IPS DF 4.7 (cell line): ENCODE data around the gene SPATA31D4.
"Not testable (repeated sequence)": the region's sequence is repeated elsewhere in the genome, so short reads cannot be mapped to it uniquely, and the experiment has no call there.

Source experiments
- DNase-seq: peaks from one replicate; pipeline ENCODE4 v3.0.0-alpha.2; 2013; ENCODE audit warnings: low spot score; ENCODE audit errors: extremely low read depth

SPATA31D4 gene

DNA sequence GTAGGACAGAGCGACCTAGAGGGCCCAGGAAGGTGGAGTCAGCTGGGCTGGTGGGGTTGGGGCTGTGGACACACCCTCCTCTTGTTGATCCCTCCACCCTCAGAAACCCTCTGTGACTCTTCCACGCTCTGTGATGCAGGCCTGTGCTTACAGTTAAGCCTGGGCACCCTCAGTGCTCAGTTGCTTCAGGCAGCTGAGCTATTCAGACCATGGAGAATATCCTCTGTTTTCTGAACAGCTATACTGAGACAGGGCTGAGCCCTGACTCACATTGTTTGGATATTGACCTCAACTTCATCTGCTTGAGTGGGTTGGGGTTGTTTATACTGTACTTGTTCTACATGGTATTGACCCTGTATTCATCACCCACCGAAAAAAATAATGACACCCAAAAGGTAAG lies at the start of gene SPATA31D4:
Gene SPATA31D4, plus strand, starts transcription at position 124 of the 400 bp plus-strand sequence. Its CDS starts 86 bp downstream, at position 210.
- DNase-seq = not testable (repeated sequence)

DNA sequence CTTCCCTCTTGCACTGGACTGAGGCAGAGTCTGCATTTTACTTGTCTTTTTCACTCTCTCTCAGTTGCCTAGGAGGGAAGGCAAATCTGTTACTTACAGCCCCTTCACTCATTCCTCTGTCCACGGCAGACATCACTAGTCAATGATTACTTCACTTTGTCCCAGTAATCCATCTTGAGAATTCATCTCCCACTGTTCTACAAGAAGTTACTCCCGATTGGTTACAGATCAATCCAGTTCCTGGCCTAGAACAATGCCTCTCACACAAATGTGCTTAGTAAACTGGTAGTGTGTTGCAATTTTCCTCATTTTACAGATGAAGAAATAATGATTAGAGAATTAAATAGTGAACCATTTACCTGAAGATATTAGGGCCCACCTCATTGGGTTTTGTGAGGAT lies 49.7 kb upstream of the SPATA31D4 start:
- DNase-seq = no peak

DNA sequence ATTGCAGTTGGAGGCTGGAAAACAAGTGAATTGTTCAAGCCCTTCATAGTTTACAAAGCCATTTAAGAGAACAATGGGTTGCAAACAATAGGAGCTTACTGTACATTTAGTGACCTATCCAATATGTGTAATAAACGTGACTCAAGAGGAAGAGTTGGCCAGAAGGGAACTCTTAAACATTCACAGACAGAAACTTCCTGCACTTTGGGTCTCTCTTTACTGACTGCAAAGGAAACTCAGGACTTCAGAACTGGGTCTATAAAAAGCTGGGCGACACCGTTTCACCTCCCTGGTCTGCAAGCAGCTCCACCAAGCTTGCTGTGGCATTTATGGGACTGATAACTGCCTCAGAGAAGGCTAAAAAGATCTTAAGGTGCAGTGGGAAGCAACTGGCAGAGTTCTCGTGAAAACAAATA lies 48.7 kb upstream of the SPATA31D4 start:
- DNase-seq = no peak

DNA sequence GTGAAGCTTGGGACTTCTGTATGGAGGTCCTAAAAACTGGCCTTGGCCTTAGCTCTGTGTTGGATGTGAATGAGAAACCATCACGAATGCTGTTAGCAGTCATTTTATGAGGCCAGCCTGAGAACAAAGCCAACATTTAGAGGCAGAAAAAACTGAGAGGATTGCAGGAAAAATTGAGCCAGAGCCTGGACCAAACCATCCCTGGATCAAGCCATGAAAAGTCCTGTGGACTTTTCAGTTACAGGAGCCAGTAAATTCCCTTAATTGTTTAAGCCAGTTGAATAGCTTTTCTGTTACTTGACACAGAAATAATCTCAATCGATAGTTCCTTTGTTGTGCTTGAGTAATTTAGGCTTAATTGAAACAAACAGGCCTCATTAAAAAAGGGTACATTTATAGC lies 42.6 kb upstream of the SPATA31D4 start:
- DNase-seq = no peak

DNA sequence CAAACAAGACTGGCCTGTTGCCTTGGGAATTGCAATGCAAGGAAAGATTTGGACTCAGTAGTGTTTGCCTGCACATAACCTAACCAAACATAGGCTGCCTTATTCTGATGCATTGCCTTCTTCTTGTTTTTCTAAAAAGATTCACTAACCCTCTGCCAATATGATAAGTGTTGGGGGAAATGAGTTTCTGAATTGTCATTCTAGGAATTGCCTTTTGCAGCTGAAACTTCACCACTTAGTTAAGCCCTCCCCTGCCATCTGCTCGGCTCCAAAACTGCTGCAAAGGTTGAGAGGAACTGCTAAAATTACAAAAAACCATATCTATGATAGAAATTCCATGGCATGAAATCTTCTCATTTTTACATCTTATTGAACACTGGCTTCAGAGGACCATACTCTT lies 41.6 kb upstream of the SPATA31D4 start:
- DNase-seq = no peak

DNA sequence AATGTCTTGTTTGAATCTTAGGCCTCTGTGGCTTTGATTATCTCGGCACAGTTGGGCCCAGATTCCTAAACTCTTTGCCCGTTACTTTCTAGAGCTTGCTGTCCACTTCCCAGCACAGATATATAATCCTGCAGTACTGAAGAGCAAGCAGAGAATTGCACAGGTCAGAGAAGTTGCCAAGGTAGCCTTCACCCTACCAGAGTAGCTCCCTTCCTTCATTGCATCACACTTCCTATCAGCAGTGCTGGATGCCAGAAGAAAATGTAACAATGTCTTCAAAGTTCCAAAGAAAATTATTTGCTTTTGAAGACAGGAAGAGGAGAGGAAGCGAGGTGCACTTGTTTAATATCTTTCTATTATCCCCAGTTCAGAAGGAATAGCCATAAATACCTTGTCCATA lies 38.1 kb upstream of the SPATA31D4 start:
- DNase-seq = no peak

DNA sequence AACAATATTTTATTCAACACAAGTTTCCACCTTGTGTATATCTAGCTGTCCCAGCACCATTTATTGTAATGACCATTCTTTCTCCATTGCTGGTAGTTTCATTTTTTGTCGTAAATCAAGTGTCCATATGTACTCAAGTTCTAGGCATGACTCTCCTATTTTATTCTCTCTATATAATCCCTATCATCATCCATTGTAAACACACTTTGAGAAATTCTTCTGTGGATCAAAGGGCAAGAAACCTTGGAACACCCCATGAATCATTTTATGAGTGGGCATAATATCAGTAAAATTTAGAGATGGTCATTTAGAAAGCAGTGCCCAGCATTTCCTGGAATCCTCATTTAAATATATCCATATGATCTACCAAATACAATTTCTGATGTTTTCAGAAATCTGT lies 35.8 kb upstream of the SPATA31D4 start:
- DNase-seq = no peak

DNA sequence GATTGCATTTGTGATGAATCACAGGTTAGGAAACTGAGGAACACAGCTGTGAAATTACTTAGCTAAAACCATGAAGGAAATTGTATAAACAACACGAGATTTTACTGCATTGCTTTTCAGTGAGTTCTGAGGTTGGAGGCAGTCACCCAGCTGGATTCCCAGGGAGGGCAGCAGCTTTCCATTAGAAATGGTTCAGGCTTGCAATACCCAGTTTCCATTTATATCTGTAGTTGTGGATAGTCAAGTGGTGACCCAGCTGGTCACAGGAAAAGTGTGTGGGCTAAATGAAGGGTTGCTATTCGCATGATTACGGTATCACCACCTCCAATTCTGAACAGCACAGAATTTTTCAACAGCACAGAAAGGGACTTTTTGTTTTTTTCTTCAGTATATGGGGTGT lies 34.3 kb upstream of the SPATA31D4 start:
- no peak for DNase-seq

DNA sequence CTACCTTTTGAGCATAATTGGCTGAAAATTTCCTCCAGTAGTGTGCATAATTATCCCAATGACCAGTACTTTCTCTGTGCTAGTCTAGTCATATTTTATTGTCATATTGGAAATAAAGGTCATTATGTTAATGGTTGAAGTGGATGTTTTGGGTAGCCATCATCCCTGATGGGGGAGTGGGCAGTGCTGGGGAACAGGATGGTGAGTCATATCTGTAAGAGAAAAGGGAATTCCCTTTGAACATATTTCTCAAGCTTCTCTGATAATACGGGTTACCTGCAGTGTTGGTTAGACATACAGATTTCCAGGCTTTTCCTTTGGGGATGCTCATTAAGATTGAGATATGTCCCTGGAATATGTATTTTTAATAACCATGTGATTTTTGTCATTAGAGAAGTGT lies 33.3 kb upstream of the SPATA31D4 start:
- DNase-seq = no peak

DNA sequence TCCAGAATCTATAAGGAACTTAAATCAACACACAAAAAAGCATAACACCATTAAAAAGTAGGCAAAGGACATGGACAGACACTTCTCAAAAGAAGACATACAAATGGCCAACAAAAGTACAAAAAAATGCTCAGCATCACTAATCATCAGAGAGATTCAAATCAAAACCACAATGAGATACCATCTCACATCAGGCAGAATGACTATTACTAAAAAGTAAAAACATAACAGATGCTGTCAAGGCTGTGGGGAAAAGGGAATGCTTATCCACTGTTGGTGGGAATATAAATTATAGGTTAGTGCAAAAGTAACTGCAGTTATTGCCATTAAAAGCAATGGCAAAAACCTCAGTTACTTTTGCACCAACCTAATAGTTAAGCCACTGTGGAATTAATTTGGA lies 32.2 kb upstream of the SPATA31D4 start:
- no peak for DNase-seq

DNA sequence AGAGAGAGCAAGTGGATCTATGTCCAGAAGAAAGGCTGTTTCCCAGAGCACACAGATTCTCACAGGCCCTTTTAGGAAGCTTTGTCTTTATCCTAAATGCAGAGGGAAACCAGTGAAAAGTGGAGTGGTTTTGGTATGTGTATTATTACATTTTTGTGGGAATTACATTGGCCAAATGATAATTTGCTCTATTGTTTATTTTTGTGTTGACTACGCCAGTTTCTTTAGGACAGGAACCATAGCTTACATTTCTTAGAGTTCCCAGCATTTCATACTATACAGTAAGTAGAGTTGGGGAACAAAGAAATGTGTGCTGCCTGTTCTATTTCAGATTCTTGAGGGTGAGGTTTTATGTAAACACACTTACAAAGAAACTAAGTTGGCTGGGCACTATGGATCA lies 29.4 kb upstream of the SPATA31D4 start:
- no peak for DNase-seq

DNA sequence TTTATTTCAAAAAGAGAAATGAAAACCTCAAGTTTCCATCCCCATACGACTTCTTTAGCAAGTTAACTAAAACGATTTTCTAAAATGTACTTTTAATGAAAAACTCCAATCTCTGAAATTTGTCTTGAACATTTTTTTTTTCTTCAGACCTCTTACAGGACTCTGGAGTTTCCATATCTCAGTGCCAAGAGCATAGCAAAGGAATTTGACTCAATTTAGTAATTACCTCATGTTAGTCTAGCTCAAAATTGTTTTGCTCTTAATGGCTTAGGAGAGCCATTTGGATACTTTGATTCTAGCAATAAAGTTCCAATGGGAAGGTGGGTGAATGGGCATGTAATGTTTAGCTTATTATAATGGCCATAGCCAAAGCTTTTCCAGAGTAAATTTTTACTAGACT lies 26.0 kb upstream of the SPATA31D4 start:
- DNase-seq = no peak

DNA sequence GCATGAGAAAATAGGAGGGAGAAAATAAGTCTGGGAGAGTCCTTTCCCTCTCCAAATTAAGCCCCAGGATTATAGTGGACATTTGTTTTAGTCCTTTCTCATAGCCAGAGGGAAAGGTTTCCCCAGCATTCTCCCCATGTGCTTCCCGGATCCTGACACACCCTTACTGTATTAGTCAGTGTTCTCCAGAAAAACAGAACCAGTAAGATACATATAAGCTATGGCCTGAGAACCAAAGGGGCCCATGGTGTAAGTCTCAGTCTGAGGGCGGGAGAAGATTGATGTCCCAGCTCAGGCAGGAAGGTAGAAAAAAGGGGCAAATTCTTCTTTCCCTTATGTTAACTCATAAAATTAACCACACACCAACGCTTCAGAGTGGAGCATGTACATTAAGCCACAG lies 25.6 kb upstream of the SPATA31D4 start:
- no peak for DNase-seq

DNA sequence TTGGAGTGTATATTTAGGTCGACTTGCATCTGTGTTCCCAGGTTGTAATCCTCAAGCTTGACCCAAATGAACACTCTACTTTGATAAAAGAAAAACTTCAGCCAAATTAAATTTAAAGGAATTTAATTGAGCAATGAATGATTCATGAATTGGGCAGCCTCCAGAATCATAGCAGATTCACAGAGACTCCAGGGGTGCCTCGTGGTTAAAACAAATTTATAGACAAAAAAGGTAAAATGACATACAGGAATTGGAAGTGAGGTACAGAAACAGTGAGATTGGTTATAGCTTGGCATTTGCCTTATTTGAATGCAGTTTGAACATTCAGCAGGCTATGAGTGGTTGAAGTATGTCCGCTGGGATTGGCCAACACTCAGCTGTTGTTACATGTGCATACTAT lies 21.6 kb upstream of the SPATA31D4 start:
- DNase-seq = no peak

DNA sequence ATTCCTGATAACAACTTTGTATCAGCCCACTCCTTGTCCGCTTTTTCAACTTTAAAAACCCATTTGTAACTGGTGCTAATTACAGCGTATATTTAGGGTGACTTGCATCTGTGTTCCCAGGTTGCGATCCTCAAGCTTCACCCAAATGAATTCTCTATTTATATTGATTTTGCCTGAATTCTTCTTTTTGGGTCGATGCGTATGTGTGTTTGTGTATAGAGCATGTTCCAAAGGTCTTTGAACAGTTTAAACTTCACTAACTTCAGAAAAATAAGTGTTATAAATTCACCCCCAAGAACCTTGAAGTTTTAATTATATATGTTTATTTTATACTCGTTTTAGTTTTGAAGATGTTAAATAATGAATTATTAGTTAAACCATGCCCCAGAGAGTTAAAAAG lies 16.1 kb upstream of the SPATA31D4 start:
- DNase-seq = no peak

DNA sequence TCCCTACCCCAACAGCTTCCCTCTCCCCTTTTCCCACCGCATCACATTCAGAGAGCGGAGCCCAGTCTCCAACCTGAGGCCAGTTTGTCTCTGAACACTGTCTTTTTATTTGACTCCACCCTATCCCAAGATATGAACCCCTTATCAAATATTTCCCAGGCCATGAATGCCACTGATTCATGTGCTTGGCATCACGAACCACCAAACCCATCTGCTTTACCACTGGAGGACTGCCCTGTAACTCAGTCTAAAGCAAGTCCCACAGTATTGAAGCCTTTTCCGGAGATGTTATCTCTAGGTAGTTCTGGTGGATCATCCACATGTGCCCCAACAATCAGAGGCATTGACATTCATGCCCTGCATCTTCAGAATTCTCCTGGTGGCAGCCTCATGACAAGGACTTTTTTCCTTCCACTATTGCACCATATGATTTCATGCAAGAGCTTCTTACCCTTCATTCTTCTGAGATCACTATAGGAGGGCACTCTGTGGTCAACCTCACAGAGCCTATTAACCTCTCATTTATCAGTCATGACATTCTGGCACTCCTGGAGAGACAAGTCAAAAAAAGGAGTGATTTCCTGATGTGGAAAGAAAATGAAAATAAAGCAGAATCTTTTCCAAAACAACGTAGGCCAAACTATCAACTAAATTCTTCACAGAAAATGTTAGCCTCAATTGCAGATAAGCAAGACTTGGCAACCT lies 12.3 kb upstream of the SPATA31D4 start:
- no peak for DNase-seq

DNA sequence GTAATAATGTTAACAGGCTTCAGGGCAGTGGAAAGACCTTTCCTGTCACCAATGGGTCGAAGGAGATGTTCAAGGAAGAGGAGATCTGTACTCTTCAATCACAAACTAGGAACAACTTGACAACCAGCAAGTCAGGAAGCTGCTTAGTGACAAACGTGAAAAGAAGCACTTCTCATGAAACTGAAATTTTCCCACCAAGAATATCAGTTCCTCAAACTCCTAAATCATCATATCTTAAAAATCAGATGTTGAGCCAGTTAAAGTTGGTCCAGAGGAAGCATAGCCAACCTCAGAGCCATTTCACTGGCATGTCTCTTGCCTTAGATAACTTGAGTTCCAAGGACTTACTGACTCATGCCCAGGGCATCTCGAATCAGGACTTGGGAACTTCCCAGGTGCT lies 9.7 kb upstream of the SPATA31D4 start:
- DNase-seq = not testable (repeated sequence)

DNA sequence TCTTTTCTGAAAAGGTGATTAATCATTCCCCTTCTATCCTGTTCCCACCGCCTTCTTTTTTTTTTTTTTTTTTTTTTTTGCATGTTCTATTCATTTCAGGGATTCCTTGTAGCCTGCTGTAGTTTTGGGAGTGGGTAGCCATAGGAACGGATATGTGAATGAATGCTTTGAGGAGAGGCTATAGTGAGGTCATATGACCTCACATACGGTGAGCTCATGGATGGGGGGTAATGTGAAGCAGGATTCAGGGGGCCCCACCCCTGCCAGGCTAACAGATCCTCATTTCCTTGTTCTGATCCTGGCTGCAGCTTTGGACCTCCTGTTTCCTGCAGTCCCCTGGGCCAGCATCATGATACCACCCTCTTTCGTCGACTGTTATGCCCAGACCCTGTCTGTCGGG lies 1.9 kb downstream of the SPATA31D4 start:
- not testable (repeated sequence) for DNase-seq

DNA sequence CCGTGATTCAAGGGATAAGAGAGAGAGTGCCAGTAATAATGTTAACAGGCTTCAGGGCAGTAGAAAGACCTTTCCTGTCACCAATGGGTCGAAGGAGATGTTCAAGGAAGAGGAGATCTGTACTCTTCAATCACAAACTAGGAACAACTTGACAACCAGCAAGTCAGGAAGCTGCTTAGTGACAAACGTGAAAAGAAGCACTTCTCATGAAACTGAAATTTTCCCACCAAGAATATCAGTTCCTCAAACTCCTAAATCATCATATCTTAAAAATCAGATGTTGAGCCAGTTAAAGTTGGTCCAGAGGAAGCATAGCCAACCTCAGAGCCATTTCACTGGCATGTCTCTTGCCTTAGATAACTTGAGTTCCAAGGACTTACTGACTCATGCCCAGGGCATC lies 5.3 kb downstream of the SPATA31D4 start:
- not testable (repeated sequence) for DNase-seq

DNA sequence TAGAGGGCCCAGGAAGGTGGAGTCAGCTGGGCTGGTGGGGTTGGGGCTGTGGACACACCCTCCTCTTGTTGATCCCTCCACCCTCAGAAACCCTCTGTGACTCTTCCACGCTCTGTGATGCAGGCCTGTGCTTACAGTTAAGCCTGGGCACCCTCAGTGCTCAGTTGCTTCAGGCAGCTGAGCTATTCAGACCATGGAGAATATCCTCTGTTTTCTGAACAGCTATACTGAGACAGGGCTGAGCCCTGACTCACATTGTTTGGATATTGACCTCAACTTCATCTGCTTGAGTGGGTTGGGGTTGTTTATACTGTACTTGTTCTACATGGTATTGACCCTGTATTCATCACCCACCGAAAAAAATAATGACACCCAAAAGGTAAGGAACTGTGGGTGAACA lies 15.2 kb downstream of the SPATA31D4 start, which contains the start of gene SPATA31D3:
Gene SPATA31D3, plus strand, starts transcription at position 108 of the 400 bp plus-strand sequence. Its CDS starts 86 bp downstream, at position 194.
- DNase-seq = not testable (repeated sequence)

DNA sequence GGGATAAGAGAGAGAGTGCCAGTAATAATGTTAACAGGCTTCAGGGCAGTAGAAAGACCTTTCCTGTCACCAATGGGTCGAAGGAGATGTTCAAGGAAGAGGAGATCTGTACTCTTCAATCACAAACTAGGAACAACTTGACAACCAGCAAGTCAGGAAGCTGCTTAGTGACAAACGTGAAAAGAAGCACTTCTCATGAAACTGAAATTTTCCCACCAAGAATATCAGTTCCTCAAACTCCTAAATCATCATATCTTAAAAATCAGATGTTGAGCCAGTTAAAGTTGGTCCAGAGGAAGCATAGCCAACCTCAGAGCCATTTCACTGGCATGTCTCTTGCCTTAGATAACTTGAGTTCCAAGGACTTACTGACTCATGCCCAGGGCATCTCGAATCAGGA lies 20.4 kb downstream of the SPATA31D4 start:
- not testable (repeated sequence) for DNase-seq

DNA sequence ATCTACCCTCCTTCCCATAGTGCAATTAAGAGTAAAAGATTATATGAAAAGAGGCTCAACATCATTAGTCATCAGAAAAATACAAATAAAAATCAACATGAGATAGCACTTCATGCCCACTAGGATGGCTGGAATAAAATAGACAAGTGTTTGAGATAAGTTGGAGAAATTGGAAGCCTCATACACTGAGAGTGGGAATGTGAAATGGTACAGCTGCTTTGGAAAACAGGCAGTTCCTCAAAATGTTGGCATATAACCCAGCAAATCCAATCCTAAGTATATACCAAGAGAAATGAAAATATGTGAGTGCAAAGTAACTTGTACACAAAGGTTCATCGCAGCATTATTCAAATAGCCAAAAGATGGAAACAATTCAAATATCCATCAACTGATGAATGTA lies 24.9 kb downstream of the SPATA31D4 start:
- DNase-seq = no peak

DNA sequence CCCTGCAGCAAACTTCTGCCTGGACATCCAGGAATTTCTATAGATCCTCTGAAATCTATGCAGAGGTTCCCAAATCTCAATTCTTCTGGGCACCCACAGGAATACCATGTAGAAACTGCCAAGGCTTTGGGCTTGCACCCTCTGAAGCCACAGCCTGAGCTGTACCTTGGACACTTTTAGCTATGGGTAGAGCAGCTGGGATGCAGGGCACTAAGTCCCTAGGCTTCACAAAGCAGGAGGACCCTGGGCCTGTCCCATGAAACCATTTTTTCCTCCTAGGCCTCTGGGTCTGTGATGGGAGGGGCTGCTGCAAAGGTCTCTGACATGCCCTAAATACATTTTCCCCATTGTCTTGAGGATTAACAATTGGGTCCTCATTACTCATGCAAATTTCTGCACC lies 27.4 kb downstream of the SPATA31D4 start:
- DNase-seq = no peak
